NCI-H82 treated with DMSO at 0.1 percent for 48 hours (cell line): Measurements from ENCODE around the gene IGSF21.

Experiments used
- DNase-seq: peaks from one replicate; lab custom pipeline; 2025; ENCODE audit not compliant: unreplicated experiment; lab: John Stamatoyannopoulos, UW

Gene IGSF21

DNA sequence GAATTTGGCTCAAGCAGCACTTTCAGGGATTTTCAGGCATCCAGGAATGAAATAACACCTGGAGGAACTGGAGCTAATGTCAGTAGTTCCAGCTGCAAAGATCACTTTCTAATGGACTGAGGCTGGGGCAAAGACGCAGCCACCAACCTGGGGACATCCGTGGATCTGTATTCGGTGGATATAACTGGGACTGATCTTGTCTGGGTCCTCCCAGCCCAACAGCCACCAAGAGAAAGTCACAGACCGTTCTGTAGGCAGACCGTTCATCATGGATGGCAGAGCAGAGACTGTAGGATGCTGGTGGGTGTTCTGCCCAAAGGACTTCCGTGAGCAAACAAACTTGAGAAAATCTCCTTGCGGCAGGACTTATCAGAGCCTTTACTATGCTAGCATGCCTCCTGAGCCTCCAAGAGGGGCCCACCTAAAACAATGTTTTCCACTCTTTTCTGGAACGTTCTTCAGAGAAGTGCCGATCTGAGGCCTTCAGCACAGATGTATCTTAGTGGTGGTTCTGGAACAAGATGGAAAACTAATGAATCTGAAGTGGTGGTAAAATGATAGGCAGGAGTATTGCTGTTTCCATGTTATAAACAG, 287.1 kb downstream of the IGSF21 start:
- no peak for DNase-seq

DNA sequence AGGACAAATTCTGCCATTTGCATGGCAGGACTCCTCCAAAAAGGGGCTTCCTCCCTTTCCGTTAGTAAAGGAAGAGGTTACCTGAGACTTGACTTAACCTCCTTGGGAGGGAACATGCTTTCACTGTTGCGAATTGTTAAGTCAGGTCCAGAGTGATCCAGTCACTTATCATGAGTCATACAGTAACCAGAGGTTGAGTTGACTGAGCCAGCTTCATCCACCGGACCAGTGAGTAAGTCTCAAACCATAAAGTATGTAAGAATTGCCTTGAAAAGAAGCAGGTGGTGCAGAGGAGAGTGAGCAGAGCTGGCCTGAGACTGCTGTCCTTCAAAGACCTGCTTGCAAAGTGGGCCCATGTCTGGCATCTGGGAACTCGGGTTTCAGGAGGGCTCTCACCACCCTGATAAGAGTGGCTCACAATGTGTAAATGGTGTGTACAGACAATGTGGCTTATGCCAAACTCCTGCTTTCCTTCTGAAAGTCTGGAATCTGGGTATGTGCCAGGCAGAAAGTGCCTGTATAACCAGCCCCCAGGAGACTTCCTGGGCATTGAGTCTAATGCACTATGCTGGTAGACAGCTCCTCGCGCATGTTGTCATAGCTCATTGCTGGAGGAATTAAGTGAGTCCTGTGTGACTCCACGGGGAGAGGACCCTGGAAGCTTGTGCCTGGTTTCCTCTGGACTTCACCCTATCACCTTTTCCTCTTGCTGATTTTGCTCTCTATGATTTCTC, 288.8 kb downstream of the IGSF21 start:
- DNase-seq, result no peak

DNA sequence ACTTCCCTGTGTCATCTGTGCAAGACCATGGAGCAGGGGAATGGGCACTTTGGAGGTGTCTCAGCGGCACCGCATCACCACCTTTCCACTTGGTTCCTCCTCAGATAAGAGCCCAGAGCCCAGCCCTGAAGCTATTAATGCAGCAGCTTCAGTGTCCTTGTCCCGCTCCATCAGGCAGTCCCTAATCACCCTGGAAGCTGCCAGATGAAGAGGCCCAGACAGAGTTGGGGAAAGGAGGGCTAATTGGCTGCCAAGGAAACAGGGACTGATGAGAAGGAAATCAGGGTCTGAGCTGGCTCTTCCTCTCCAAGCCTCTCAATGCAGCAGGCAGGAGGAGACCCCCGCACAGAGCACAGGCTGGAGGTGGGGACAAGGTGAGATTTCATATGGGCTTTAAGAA, 290.0 kb downstream of the IGSF21 start:
- DNase-seq, result no peak

DNA sequence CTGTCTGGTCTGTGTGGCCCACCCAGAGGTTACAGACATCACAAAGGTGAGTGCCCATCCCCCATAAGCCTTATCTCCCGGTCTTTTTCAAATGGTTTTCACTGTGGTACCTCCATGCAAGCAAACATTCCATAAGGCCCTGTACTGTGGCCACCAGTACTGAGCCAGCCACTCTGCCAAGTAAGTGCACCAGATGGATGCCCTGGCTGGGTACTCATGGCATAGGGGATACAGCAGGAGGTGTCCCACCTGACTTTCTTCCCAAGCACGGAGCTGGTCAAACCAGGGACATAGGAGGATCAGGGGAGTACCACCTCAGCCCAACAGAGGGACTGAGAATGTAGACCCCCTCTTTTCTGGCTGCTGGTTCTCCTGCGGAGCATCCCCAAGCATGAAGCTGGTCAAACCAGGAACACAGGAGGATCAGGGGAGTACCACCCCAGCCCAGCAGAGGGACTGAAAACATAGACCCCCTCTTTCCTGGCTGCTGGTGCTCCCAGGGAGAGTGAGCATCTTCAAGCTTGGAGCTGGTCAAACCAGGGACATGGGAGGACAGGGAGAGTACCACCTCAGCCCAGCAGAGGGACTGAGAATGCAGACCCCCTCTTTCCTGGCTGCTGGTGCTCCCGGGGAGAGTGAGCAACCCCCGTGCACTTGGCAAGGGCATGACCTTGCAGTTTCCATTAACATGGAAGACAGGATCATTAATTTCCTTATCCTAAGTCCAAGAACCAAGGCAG, 291.4 kb downstream of the IGSF21 start:
- DNase-seq, result no peak

DNA sequence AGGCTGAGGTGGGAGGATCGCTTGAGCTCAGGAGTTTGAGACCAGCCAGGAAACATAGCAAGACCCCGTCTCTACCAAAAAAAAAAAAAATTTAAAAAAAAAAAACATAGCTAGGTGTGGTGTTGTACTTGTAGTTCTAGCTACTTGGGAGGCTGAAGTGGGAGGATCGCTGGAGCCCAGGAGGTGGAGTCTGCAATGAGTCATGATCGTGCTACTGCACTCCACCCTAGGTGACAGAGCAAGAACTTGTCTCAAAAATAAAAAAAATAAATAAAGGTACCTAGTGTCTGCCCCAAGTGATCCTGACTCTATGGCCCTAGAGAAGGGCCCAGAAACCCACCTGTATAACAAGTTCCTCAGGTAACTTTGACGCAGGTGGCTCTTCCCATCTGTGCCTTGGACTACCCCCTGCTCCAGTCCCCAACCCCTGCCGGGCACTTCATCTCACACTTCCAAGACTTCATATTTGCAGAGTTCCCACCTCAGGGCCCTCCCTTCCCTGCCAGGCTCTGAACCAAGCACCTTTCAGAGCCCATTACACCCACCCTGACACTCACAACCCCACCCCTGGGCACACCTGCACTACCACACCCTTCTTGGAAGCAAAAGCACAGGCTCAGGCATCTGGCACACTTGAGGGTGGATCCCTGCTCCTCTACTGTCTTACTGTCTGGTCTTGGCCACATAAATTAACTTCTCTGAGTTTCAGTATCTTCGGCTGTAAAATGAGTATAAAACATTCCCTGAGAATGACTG, 292.9 kb downstream of the IGSF21 start:
- no peak for DNase-seq

DNA sequence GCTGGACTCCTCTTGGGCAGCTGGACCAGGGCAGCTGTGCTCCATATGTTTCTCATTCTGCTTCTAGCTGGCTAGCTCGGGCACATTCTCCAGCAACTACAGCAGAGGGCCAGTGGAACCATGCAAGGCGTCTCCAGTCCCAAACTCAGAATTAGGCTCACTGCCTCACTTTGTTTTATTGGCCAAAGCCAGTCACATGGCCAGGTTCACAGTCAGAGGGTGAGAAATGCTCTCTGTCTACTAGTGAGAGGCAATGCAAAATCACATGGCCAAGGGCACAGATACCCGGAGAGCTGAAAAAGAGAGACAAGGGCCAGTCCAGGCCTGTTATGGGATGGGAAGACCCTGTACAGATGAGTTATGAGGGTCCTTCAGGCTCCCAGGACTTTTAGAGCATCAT, 294.3 kb downstream of the IGSF21 start:
- no peak for DNase-seq

DNA sequence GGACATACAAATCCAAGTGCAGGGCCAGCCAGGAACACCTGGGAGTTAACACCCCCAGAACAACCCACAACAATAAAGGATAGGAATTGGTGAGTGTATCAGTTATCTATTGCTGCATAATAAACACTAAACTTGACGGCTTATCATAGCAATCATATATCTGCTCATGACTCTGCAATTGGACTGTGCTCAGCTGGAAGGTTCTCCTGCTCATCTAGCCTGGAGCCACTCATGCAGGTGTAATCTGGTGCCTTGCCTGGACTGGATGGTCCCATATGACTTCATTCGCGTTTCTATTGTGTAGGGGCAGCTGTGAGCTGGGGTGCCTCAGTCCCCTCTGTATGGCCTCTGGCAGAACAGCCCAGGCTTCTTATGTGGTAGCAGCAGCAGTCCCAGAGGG, 296.9 kb downstream of the IGSF21 start:
- DNase-seq, result no peak

DNA sequence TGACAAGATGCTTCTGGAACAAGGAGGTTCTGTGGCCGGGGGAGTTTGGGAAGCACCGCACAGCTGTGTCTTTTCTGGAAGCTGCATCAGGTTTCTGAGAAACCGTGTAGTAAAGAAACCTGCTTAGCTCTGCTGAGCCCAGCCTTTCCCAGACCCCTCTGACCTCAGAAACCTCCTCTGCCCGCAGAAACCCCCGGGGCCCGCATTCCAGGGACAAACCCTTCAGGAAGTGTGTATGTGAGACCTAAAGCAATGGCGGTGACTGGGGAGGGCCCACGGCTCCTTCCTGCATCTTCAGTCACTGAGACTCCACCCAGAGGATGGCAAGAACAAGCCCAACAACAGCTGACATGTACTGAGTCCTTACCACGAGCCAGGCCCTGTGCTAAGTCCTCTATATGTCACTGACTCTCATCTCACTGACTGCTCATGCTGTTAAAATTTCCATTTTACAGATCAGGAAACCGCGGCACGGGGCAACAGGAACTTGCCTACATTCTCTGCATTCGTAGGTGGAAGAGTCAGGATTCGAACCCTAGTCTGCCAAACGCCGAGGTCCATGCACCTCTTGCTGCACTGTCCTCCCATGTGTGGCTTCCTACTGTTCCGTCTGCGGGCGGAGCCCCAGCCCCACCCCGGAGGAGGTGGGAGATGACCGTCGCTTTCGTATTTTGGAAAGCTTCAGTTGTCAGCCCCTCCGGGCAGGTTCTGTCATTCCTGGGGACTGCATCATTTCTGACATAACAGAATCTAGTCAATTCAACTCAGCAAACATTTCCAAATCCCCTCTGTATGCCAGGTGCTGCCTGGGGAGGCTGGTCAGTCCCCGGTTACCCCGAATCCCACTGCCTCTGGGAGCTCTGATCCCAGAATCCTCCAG, 299.8 kb downstream of the IGSF21 start:
- DNase-seq, result no peak

DNA sequence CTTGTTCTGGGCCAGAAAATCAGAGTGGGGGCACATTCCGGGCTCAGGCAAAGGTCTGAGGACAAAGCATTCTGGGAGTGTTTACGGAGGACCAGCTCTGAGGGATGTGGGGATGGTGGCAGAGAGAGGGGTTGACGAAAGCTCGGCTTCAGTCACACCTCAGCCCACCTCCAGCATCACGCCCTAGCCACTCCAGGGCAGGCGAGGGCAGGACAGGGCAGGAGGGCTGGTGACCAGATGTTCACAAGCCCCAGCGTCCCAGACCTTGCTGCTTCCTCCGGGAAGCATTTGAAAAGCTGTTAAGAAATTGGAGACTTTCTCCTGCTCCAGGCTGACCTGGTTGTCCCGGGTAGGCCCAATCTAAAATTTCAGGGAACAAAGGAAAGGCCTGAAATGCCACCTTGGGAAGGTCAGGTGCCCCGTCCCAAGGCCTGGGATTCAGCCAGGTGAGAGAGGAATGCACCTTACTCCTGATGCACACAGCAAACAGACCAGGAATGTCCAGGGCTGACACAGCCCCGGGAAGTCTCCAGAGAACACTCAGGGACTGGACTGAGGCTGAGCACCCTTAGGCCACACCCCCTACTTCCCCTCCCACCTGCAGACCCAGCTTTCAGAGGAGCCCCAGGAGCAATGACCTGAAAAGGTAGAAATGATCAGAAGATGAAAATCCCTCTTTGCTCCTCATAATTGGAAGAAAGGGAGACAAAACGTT, 301.2 kb downstream of the IGSF21 start:
- no peak for DNase-seq

DNA sequence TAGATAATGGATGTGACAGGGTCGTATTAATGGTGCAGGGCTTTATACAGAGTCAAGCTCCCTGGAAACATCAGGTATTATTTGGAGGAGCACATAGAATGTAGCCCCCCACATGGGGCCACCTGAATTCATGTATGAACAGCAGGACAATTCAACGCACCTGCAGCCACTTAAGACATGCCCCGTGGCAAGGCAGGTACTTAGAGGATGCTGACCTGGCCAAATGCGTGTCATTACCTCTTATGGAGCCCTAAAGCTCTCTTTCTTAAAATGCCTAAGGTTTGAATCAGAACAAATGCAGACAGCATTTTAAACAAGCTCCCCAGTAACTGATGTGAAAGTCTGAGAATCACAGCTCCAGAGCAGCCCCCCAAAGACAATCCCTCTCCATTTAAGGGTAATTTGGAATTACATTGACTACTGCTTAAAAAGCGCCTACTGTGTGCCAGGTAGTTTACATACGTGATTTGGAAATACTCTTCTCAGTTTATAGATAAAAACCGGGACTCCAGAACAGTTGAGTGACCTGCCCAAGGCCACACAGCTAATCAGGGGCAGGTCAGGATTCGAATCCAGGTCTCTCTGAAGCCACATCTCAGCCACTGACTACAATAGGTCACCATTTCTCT, 302.1 kb downstream of the IGSF21 start:
- no peak for DNase-seq

DNA sequence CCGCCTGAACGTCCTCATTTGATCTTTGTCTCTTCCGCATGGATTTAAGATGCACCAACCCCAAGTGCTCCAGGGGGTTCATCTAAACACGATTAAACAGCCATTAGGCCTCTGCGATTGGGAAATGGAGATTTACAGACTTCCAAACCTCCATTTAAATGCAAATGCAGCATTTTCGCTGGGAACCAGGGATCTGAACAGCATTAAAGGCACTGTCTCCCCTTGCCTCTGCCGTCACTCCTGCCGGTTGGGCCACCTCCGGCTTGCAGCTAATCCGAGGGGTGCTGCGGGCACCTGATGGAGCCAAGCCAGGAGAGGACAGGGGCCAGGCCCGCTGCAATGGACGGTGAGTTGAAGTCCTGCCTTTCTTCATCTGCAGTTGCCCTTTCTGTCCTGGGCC, 302.8 kb downstream of the IGSF21 start:
- no peak for DNase-seq

DNA sequence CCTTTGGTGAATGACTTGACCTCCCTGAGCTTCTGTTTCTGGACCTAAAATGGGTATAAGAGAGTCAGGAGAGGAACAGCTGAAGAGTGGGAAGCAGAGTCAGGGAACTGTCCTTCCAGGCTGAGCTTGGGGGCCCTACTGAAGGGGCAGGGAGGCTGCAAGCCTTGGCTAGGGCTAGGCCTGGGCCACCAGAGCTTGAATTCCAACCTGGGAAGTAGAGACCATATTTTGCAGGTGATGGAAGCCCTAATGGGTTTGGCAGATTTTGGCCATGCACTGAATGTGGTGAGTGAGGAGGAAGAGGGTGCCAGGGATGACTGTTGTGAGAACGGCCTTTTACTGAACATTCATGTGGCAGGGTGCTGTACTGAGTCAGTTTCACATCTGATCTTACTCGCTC, 303.7 kb downstream of the IGSF21 start:
- DNase-seq, result no peak

DNA sequence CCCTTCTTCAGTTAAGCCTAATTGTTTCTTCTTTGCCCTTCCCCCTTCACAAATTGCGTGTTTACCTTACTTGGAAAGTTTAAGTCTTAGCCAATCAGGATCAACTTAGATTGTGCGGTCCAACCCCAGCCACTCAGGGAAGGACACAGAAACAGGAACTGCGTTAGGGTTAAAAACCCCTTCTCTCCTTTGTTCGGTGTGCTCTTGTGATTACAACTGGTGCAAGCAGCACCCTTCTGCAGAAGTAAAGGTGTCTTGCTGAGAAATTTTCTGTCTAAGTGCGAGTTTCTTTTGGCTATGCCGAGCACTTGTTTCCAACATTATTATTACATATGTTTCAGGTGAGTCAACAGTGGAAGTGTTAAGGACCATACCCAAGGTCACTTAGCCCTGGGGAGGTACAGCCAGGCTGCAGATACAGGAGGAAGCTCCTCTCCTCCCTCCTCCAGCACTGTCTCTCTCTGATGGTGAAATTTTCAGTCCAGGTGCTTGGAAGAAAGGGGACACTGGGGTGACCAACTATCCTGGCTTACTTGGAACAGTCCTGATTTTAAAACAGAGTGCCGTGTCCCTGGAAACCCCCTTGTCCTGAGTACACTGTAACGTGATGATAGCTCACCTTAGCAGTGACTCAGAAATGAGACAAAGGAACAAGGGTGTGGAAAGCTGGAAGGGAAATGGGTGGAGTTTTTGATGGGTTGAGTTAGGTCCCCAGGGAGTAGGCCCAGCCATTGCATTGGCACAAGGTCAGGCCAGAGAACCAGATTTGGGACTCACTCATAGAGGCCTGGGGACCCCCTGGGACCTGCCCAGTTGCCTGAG, 304.4 kb downstream of the IGSF21 start:
- no peak for DNase-seq

DNA sequence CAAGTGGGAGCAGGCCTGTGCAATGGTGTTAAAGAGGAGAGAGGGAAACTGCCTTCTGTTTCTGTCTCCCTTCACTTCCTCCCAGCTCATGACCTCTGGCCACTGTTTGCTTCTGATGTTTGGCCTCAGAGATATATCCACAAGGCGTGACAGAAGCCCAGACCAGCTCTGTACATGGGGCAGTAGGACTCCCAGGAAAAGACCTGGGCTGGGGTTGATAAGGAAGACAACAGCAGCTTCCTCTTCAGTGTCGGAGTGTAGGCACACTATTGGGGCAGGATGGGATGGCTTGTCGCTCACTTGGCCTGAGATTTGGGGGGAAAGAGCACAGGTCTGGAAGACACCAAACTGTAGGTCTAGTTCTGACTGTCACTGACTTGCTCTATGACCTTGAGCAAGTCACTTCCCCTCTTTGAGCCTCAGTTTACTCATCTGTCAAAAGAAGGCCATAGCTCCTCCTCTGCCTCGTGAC, 305.3 kb downstream of the IGSF21 start:
- no peak for DNase-seq

DNA sequence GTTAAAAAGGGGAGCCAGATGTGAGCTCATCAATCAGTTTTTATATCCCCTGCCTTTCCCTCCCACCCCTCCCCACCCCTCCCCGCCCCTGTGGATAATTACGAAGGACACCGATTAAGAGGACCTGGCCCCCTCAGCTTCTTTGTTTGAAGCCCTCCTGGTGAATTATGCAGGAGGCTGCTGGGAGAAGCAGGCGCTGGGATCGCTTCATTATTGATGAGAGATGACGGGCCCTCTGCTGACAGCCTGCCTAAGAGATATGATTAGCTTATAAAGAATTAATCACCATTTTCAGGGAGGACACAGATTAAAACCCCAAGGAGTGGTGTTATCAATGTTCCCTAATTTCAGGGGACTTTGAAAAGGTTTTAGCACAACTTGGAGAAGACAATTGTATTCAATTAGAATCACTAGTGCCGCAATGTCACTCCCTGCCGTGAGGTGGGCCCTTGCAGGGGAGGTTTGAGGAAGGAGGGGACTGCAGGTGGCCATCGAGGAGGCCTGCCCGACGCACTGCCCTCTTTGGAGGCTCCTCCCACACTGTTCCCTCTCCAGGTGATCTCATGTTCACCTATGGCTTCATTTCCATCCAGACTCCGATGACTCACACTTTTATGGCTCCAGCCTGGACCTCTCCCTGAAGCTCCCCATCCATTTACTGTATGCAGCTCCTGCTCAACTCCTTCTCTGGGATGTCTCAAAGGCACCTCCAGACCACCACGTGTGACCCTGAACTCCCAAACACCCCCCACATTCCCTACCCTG, 306.1 kb downstream of the IGSF21 start:
- DNase-seq, result no peak

DNA sequence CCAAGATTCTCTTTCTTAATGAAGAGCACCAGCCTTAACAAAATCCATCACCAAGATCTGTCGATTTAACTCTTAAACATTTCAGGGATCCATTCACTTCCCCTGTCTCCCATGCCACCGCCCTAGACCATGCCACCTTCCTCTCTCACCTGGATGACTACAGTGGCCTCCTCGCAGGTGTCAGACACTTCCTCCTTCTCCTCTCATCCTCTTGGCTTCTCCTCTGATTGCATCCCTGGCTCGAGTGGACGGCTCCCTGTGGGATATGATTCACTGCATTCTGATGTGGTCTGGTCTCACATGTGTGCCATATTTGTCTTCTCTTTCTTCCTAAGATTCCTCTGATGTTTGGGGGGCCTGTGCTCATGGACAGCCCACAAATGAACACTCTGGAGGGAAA, 306.7 kb downstream of the IGSF21 start:
- DNase-seq, result no peak

DNA sequence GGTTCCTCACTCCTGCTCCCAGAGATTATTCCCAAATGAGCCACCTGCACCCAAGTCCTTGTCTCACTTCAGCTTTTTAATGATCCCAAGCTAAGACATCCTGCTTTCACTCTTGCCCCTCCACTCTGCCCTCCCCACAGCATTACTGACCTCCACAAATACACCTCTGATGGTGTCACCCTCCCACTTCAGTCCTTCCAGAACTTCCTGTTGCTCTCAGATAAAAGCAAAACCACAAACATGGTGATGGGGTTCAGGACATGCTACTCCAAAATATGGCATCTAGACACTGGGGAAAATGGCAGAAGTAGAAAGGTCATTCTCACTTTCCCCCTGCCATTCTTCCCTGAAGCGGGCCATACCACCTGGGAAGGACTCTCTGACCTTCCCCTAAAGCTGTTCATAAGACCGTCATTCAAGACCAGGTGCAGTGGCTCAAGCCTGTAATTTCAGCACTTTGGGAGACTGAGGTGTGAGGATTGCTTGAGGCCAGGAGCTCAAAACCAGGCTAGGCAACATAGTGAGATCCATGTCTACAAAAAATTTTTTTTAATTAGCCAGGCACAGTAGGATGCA, 307.4 kb downstream of the IGSF21 start:
- no peak for DNase-seq
